GM23338 (cell line): ENCODE data around the gene ZNF331. TPM values are rescaled to one million over a fixed set of nuclear protein-coding genes. Genes with fewer than 3 reads are reported as not detected.

Experiments
- ATAC-seq: fragments of 200-7000 bp; cut with Tn5 transposase; 3 replicates; pipeline ENCODE4 v1.9.1; 2020
- DNase-seq: peaks from one replicate; pipeline ENCODE4 v3.0.0-alpha.2; 2015; ENCODE audit warnings: low spot score
- H2AFZ ChIP-seq: fragments of 200-600 bp; sonication (generic); 2 replicates; pipeline ENCODE4 v1.8.0; 2016; ENCODE audit warnings: antibody characterized with exemption, mild to moderate bottlenecking, moderate library complexity
- H3F3A ChIP-seq: fragments of 200-600 bp; sonication (generic); replicated peaks from 2 replicates; pipeline ENCODE4 v1.8.0; 2017; ENCODE audit warnings: antibody characterized with exemption, mixed run types, low read depth
- H3K27ac ChIP-seq: fragments of 200-600 bp; sonication (generic); 2 replicates; pipeline ENCODE4 v1.6.1; 2016; ENCODE audit warnings: low read depth
- H3K27me3 ChIP-seq: fragments of 200-600 bp; sonication (generic); 2 replicates; pipeline ENCODE4 v1.8.0; 2016; ENCODE audit warnings: mild to moderate bottlenecking, mixed run types, moderate library complexity; ENCODE audit not compliant: insufficient read depth
- H3K36me3 ChIP-seq: fragments of 200-600 bp; sonication (generic); 2 replicates; pipeline ENCODE4 v1.8.0; 2016; ENCODE audit warnings: mild to moderate bottlenecking; ENCODE audit not compliant: insufficient read depth
- H3K4me1 ChIP-seq: fragments of 200-600 bp; sonication (generic); 2 replicates; pipeline ENCODE4 v1.8.0; 2016; ENCODE audit warnings: mild to moderate bottlenecking, moderate library complexity; ENCODE audit not compliant: insufficient read depth
- H3K4me2 ChIP-seq: fragments of 200-600 bp; sonication (generic); 2 replicates; pipeline ENCODE4 v1.7.1; 2017; ENCODE audit warnings: mixed run types
- H3K4me3 ChIP-seq: fragments of 200-600 bp; sonication (generic); 2 replicates; pipeline ENCODE4 v1.6.1; 2016; ENCODE audit warnings: mixed run types
- H3K79me2 ChIP-seq: fragments of 200-600 bp; sonication (generic); replicated peaks from 2 replicates; pipeline ENCODE4 v1.8.0; 2017; ENCODE audit warnings: mild to moderate bottlenecking; ENCODE audit not compliant: insufficient read depth
- H3K9me2 ChIP-seq: fragments of 200-600 bp; sonication (generic); 2 replicates; pipeline ENCODE4 v1.8.0; 2017; ENCODE audit not compliant: insufficient read depth
- H4K20me1 ChIP-seq: fragments of 200-600 bp; sonication (generic); replicated peaks from 2 replicates; pipeline ENCODE4 v1.8.0; 2017; ENCODE audit warnings: mild to moderate bottlenecking; ENCODE audit not compliant: insufficient read depth
- H3K27ac Mint-ChIP-seq: 2 replicates; pipeline ENCODE4 v1.8.0; 2020; ENCODE audit warnings: inconsistent platforms, mild to moderate bottlenecking, moderate library complexity, mixed read lengths
- H3K27me3 Mint-ChIP-seq: 3 replicates; pipeline ENCODE4 v1.8.0; 2022; ENCODE audit warnings: low read depth, mild to moderate bottlenecking, moderate library complexity, mixed read lengths, inconsistent platforms; ENCODE audit not compliant: insufficient read depth, poor library complexity
- H3K36me3 Mint-ChIP-seq: 3 replicates; pipeline ENCODE4 v1.8.0; 2021; ENCODE audit warnings: low read depth, mild to moderate bottlenecking, inconsistent platforms, moderate library complexity, mixed read lengths
- H3K4me1 Mint-ChIP-seq: 3 replicates; pipeline ENCODE4 v1.8.0; 2020; ENCODE audit warnings: mild to moderate bottlenecking, inconsistent platforms, mixed read lengths
- H3K4me3 Mint-ChIP-seq: 3 replicates; pipeline ENCODE4 v1.8.0; 2021; ENCODE audit warnings: moderate library complexity, mild to moderate bottlenecking, inconsistent platforms, mixed read lengths
- H3K9me3 Mint-ChIP-seq: 3 replicates; pipeline ENCODE4 v1.8.0; 2020; ENCODE audit warnings: moderate library complexity, mild to moderate bottlenecking, inconsistent platforms, mixed read lengths
- EZH2 ChIP-seq: fragments of 200-600 bp; sonication (generic); IDR thresholded peaks from one replicate; pipeline ENCODE4 v1.8.0; 2017; ENCODE audit warnings: antibody characterized with exemption, mild to moderate bottlenecking, low read depth; ENCODE audit not compliant: unreplicated experiment
- POLR2AphosphoS5 ChIP-seq: IDR thresholded peaks from 2 replicates; pipeline ENCODE4 v1.6.1; 2016; ENCODE audit warnings: antibody characterized with exemption, low read depth
- STAT1 ChIP-seq: IDR thresholded peaks from one replicate; pipeline ENCODE4 v1.6.1; 2016; ENCODE audit warnings: antibody characterized with exemption; ENCODE audit not compliant: unreplicated experiment
- polyA plus RNA-seq: library from polyadenylated mRNA; unstranded; fragments of >200 nt; fragmentation: Nextera tagmentation; extraction: Ambion mirVana; gene quantifications from 2 replicates; pipeline ENCODE4 v1.2.1, GENCODE V29; 2016
- total RNA-seq: library from RNA; depleted of rRNA; stranded (reverse); fragments of >200 nt; shearing (Covaris generic); gene quantifications from 2 replicates; pipeline ENCODE4 v1.2.3, GENCODE V29; 2014
- TF ChIP-seq, protein P1 (sequence below): fragments of 250-450 bp; sonication (Bioruptor Pico); IDR thresholded peaks from 2 replicates; pipeline ENCODE4 v1.5.0; 2020; ENCODE audit warnings: mild to moderate bottlenecking, moderate library complexity

The ZNF331 gene
- total and polyA plus RNA-seq, 2 experiments from 2014 or later, result 36.2 to 46.5 TPM

GRCh38 chr19:53596056-53596455, 58.1 kb downstream of the ZNF331 start (continued):
- TF ChIP-seq, protein P1, sequence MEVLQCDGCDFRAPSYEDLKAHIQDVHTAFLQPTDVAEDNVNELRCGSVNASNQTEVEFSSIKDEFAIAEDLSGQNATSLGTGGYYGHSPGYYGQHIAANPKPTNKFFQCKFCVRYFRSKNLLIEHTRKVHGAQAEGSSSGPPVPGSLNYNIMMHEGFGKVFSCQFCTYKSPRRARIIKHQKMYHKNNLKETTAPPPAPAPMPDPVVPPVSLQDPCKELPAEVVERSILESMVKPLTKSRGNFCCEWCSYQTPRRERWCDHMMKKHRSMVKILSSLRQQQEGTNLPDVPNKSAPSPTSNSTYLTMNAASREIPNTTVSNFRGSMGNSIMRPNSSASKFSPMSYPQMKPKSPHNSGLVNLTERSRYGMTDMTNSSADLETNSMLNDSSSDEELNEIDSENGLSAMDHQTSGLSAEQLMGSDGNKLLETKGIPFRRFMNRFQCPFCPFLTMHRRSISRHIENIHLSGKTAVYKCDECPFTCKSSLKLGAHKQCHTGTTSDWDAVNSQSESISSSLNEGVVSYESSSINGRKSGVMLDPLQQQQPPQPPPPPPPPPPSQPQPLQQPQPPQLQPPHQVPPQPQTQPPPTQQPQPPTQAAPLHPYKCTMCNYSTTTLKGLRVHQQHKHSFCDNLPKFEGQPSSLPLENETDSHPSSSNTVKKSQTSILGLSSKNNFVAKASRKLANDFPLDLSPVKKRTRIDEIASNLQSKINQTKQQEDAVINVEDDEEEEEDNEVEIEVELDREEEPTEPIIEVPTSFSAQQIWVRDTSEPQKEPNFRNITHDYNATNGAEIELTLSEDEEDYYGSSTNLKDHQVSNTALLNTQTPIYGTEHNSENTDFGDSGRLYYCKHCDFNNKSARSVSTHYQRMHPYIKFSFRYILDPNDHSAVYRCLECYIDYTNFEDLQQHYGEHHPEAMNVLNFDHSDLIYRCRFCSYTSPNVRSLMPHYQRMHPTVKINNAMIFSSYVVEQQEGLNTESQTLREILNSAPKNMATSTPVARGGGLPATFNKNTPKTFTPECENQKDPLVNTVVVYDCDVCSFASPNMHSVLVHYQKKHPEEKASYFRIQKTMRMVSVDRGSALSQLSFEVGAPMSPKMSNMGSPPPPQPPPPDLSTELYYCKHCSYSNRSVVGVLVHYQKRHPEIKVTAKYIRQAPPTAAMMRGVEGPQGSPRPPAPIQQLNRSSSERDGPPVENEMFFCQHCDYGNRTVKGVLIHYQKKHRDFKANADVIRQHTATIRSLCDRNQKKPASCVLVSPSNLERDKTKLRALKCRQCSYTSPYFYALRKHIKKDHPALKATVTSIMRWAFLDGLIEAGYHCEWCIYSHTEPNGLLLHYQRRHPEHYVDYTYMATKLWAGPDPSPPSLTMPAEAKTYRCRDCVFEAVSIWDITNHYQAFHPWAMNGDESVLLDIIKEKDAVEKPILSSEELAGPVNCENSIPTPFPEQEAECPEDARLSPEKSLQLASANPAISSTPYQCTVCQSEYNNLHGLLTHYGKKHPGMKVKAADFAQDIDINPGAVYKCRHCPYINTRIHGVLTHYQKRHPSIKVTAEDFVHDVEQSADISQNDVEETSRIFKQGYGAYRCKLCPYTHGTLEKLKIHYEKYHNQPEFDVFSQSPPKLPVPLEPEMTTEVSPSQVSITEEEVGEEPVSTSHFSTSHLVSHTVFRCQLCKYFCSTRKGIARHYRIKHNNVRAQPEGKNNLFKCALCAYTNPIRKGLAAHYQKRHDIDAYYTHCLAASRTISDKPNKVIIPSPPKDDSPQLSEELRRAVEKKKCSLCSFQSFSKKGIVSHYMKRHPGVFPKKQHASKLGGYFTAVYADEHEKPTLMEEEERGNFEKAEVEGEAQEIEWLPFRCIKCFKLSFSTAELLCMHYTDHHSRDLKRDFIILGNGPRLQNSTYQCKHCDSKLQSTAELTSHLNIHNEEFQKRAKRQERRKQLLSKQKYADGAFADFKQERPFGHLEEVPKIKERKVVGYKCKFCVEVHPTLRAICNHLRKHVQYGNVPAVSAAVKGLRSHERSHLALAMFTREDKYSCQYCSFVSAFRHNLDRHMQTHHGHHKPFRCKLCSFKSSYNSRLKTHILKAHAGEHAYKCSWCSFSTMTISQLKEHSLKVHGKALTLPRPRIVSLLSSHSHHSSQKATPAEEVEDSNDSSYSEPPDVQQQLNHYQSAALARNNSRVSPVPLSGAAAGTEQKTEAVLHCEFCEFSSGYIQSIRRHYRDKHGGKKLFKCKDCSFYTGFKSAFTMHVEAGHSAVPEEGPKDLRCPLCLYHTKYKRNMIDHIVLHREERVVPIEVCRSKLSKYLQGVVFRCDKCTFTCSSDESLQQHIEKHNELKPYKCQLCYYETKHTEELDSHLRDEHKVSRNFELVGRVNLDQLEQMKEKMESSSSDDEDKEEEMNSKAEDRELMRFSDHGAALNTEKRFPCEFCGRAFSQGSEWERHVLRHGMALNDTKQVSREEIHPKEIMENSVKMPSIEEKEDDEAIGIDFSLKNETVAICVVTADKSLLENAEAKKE (CRISPR knock-in tag), result no peak
- TF ChIP-seq POLR2AphosphoS5 (no peak; the same call in 1 of the 2 replicates), EZH2 (no peak)

GRCh38 chr19:53597023-53597422, 59.1 kb downstream of the ZNF331 start:
- Histone ChIP-seq H3K4me1 (peaks cover 20% of the 10 kb centered on the region), H3K4me2 (0 out of 2 replicates have a peak overlapping the region, but pooled peaks have one; percentile 35), H3K27me3 (no peaks in the 10 kb centered on the region), H3K9me2 (no peaks in the 10 kb centered on the region; the same call in 1 of the 2 replicates), H3K79me2 (no peaks in the 10 kb centered on the region; the same call in 1 of the 2 replicates), H4K20me1 (no peaks in the 10 kb centered on the region), H3F3A (peaks cover 43% of the 10 kb centered on the region), H3K27ac (peak overlapping the region; percentile 99), H3K36me3 (no peaks in the 10 kb centered on the region), H3K4me3 (no peak overlapping the region), H2AFZ (no peak overlapping the region)
- Mint-ChIP-seq H3K9me3 (peaks cover 14% of the 10 kb centered on the region; the same call in 2 of the 3 replicates), H3K27me3 (peaks cover 18% of the 10 kb centered on the region), H3K4me3 (no peak overlapping the region), H3K4me1 (peaks cover 25% of the 10 kb centered on the region), H3K27ac (peak overlapping the region; percentile 88; the same call in 1 of the 2 replicates), H3K36me3 (peaks cover 2% of the 10 kb centered on the region; the same call in 1 of the 3 replicates)
- ATAC-seq (no peak), DNase-seq (no peak)
- TF ChIP-seq, protein P1 (CRISPR knock-in tag), result no peak
- no peak for TF ChIP-seq STAT1
- TF ChIP-seq EZH2, result no peak
